ENCODE results near the gene ADGB.

- TF ChIP-seq EZH2 (optimal IDR thresholded peaks at IDR 0.05; ENCODE audit: low read depth, low read length), result no peak
- TF ChIP-seq, protein P1, sequence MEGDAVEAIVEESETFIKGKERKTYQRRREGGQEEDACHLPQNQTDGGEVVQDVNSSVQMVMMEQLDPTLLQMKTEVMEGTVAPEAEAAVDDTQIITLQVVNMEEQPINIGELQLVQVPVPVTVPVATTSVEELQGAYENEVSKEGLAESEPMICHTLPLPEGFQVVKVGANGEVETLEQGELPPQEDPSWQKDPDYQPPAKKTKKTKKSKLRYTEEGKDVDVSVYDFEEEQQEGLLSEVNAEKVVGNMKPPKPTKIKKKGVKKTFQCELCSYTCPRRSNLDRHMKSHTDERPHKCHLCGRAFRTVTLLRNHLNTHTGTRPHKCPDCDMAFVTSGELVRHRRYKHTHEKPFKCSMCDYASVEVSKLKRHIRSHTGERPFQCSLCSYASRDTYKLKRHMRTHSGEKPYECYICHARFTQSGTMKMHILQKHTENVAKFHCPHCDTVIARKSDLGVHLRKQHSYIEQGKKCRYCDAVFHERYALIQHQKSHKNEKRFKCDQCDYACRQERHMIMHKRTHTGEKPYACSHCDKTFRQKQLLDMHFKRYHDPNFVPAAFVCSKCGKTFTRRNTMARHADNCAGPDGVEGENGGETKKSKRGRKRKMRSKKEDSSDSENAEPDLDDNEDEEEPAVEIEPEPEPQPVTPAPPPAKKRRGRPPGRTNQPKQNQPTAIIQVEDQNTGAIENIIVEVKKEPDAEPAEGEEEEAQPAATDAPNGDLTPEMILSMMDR (IDR thresholded peaks at IDR 0.05; ENCODE audit: low read length), result no peak
- no peak for TF ChIP-seq EZH2phosphoT487 (IDR thresholded peaks at IDR 0.05; ENCODE audit: low read length)
Measured at GRCh38 chr6:146620655-146621054, 21.9 kb downstream of the ADGB start.

All from MM.1S (cell line).